GM23338 (cell line): ENCODE data around the gene FYCO1. TPM values are rescaled to one million over a fixed set of nuclear protein-coding genes. Genes with fewer than 3 reads are reported as not detected.

ENCODE experiments used
- ATAC-seq: fragments of 200-7000 bp; cut with Tn5 transposase; 3 replicates; pipeline ENCODE4 v1.9.1; 2020
- DNase-seq: peaks from one replicate; pipeline ENCODE4 v3.0.0-alpha.2; 2015; ENCODE audit warnings: low spot score
- H2AFZ ChIP-seq: fragments of 200-600 bp; sonication (generic); 2 replicates; pipeline ENCODE4 v1.8.0; 2016; ENCODE audit warnings: antibody characterized with exemption, mild to moderate bottlenecking, moderate library complexity
- H3F3A ChIP-seq: fragments of 200-600 bp; sonication (generic); replicated peaks from 2 replicates; pipeline ENCODE4 v1.8.0; 2017; ENCODE audit warnings: antibody characterized with exemption, mixed run types, low read depth
- H3K27ac ChIP-seq: fragments of 200-600 bp; sonication (generic); 2 replicates; pipeline ENCODE4 v1.6.1; 2016; ENCODE audit warnings: low read depth
- H3K27me3 ChIP-seq: fragments of 200-600 bp; sonication (generic); 2 replicates; pipeline ENCODE4 v1.8.0; 2016; ENCODE audit warnings: mild to moderate bottlenecking, mixed run types, moderate library complexity; ENCODE audit not compliant: insufficient read depth
- H3K36me3 ChIP-seq: fragments of 200-600 bp; sonication (generic); 2 replicates; pipeline ENCODE4 v1.8.0; 2016; ENCODE audit warnings: mild to moderate bottlenecking; ENCODE audit not compliant: insufficient read depth
- H3K4me1 ChIP-seq: fragments of 200-600 bp; sonication (generic); 2 replicates; pipeline ENCODE4 v1.8.0; 2016; ENCODE audit warnings: mild to moderate bottlenecking, moderate library complexity; ENCODE audit not compliant: insufficient read depth
- H3K4me2 ChIP-seq: fragments of 200-600 bp; sonication (generic); 2 replicates; pipeline ENCODE4 v1.7.1; 2017; ENCODE audit warnings: mixed run types
- H3K4me3 ChIP-seq: fragments of 200-600 bp; sonication (generic); 2 replicates; pipeline ENCODE4 v1.6.1; 2016; ENCODE audit warnings: mixed run types
- H3K79me2 ChIP-seq: fragments of 200-600 bp; sonication (generic); replicated peaks from 2 replicates; pipeline ENCODE4 v1.8.0; 2017; ENCODE audit warnings: mild to moderate bottlenecking; ENCODE audit not compliant: insufficient read depth
- H3K9me2 ChIP-seq: fragments of 200-600 bp; sonication (generic); 2 replicates; pipeline ENCODE4 v1.8.0; 2017; ENCODE audit not compliant: insufficient read depth
- H4K20me1 ChIP-seq: fragments of 200-600 bp; sonication (generic); replicated peaks from 2 replicates; pipeline ENCODE4 v1.8.0; 2017; ENCODE audit warnings: mild to moderate bottlenecking; ENCODE audit not compliant: insufficient read depth
- H3K27ac Mint-ChIP-seq: 2 replicates; pipeline ENCODE4 v1.8.0; 2020; ENCODE audit warnings: inconsistent platforms, mild to moderate bottlenecking, moderate library complexity, mixed read lengths
- H3K27me3 Mint-ChIP-seq: 3 replicates; pipeline ENCODE4 v1.8.0; 2022; ENCODE audit warnings: low read depth, mild to moderate bottlenecking, moderate library complexity, mixed read lengths, inconsistent platforms; ENCODE audit not compliant: insufficient read depth, poor library complexity
- H3K36me3 Mint-ChIP-seq: 3 replicates; pipeline ENCODE4 v1.8.0; 2021; ENCODE audit warnings: low read depth, mild to moderate bottlenecking, inconsistent platforms, moderate library complexity, mixed read lengths
- H3K4me1 Mint-ChIP-seq: 3 replicates; pipeline ENCODE4 v1.8.0; 2020; ENCODE audit warnings: mild to moderate bottlenecking, inconsistent platforms, mixed read lengths
- H3K4me3 Mint-ChIP-seq: 3 replicates; pipeline ENCODE4 v1.8.0; 2021; ENCODE audit warnings: moderate library complexity, mild to moderate bottlenecking, inconsistent platforms, mixed read lengths
- H3K9me3 Mint-ChIP-seq: 3 replicates; pipeline ENCODE4 v1.8.0; 2020; ENCODE audit warnings: moderate library complexity, mild to moderate bottlenecking, inconsistent platforms, mixed read lengths
- CREB1 ChIP-seq: fragments of 250-450 bp; sonication (Bioruptor Pico); IDR thresholded peaks from 2 replicates; pipeline ENCODE4 v1.5.0; 2020; ENCODE audit warnings: low read depth, mild to moderate bottlenecking, moderate library complexity
- CTCF ChIP-seq, 2 experiments: fragments of 200-600 bp in 1 of 2; sonication (generic) in 1 of 2; conservative IDR thresholded peaks; 2 replicates each; pipeline versions ENCODE4 v1.5.1 to v1.6.1; 2016 to 2017; ENCODE audit warnings: antibody characterized with exemption in 2 of 2, low read depth in 2 of 2, mild to moderate bottlenecking in 2 of 2, moderate library complexity in 1 of 2
- ETS1 ChIP-seq: IDR thresholded peaks from 2 replicates; pipeline ENCODE4 v1.6.1; 2016; ENCODE audit warnings: antibody characterized with exemption
- EZH2 ChIP-seq: fragments of 200-600 bp; sonication (generic); IDR thresholded peaks from one replicate; pipeline ENCODE4 v1.8.0; 2017; ENCODE audit warnings: antibody characterized with exemption, mild to moderate bottlenecking, low read depth; ENCODE audit not compliant: unreplicated experiment
- EZH2phosphoT487 ChIP-seq: fragments of 200-600 bp; sonication (generic); IDR thresholded peaks from one replicate; pipeline ENCODE4 v1.8.1; 2018; ENCODE audit warnings: antibody characterized with exemption; ENCODE audit not compliant: unreplicated experiment
- JUNB ChIP-seq: IDR thresholded peaks from one replicate; pipeline ENCODE4 v1.6.1; 2016; ENCODE audit warnings: antibody characterized with exemption; ENCODE audit not compliant: unreplicated experiment
- NANOG ChIP-seq: IDR thresholded peaks from 2 replicates; pipeline ENCODE4 v1.6.1; 2016; ENCODE audit warnings: antibody characterized with exemption, borderline replicate concordance
- POLR2AphosphoS5 ChIP-seq: IDR thresholded peaks from 2 replicates; pipeline ENCODE4 v1.6.1; 2016; ENCODE audit warnings: antibody characterized with exemption, low read depth
- REST ChIP-seq: IDR thresholded peaks from one replicate; pipeline ENCODE4 v1.6.1; 2018; ENCODE audit warnings: antibody characterized with exemption; ENCODE audit not compliant: unreplicated experiment
- STAT1 ChIP-seq: IDR thresholded peaks from one replicate; pipeline ENCODE4 v1.6.1; 2016; ENCODE audit warnings: antibody characterized with exemption; ENCODE audit not compliant: unreplicated experiment
- polyA plus RNA-seq: library from polyadenylated mRNA; unstranded; fragments of >200 nt; fragmentation: Nextera tagmentation; extraction: Ambion mirVana; gene quantifications from 2 replicates; pipeline ENCODE4 v1.2.1, GENCODE V29; 2016
- total RNA-seq: library from RNA; depleted of rRNA; stranded (reverse); fragments of >200 nt; shearing (Covaris generic); gene quantifications from 2 replicates; pipeline ENCODE4 v1.2.3, GENCODE V29; 2014

The FYCO1 gene
- total and polyA plus RNA-seq, 2 experiments from 2014 or later = 4.5 to 17.2 TPM

- no peak for TF ChIP-seq REST
- no peak for TF ChIP-seq JUNB
- TF ChIP-seq CREB1 = no peak
- TF ChIP-seq NANOG = no peak
- no peak for TF ChIP-seq EZH2
Observed at GRCh38 chr3:45873638-45874037, 122.0 kb downstream of the FYCO1 start (continued).

- Histone ChIP-seq H3K27ac (no peak overlapping the region), H3F3A (no peaks in the 10 kb centered on the region), H4K20me1 (no peaks in the 10 kb centered on the region), H3K79me2 (no peaks in the 10 kb centered on the region), H2AFZ (no peak overlapping the region), H3K4me2 (no peak overlapping the region), H3K9me2 (0 out of 2 replicates have a peak, but pooled peaks cover 3% of the 10 kb centered on the region), H3K4me1 (peaks cover 8% of the 10 kb centered on the region), H3K27me3 (no peaks in the 10 kb centered on the region), H3K36me3 (no peaks in the 10 kb centered on the region), H3K4me3 (no peak overlapping the region)
- no peak overlapping the region for H3K27ac Mint-ChIP-seq
- no peak overlapping the region for H3K4me3 Mint-ChIP-seq
- ATAC-seq (no peak), DNase-seq (no peak)
- no peaks in the 10 kb centered on the region for H3K9me3 Mint-ChIP-seq
- no peaks in the 10 kb centered on the region for H3K36me3 Mint-ChIP-seq
- H3K27me3 Mint-ChIP-seq = peaks cover 4% of the 10 kb centered on the region
- H3K4me1 Mint-ChIP-seq = peaks cover 14% of the 10 kb centered on the region
- TF ChIP-seq CREB1 (no peak), ETS1 (no peak), EZH2phosphoT487 (no peak), CTCF (conservative IDR thresholded peaks at IDR 0.05; ENCODE audit: low read depth in 2 of 2) (no peak), JUNB (no peak), POLR2AphosphoS5 (no peak), REST (no peak), EZH2 (no peak), STAT1 (no peak)
Observed at GRCh38 chr3:45873036-45873435, 122.6 kb downstream of the FYCO1 start.
